GM12865 (cell line): Measurements from ENCODE around the gene CACNA1C.
"Not testable (repeated sequence)": the region's sequence is repeated elsewhere in the genome, so short reads cannot be mapped to it uniquely, and the experiment has no call there.

Source experiments
- DNase-seq: peaks from one replicate; pipeline ENCODE4 v3.0.0; 2010; ENCODE audit warnings: low read depth
- H3K4me3 ChIP-seq: 2 replicates; pipeline ENCODE4 v1.5.1; 2011; ENCODE audit warnings: mild to moderate bottlenecking, low read depth, low read length, control low read depth
- CTCF ChIP-seq: IDR thresholded peaks from 2 replicates; pipeline ENCODE4 v1.5.1; 2011; ENCODE audit warnings: low read length, control low read depth, low read depth, inconsistent platforms; ENCODE audit not compliant: insufficient read depth; ENCODE audit errors: missing control alignments

Gene CACNA1C

GRCh38 chr12:2248087-2248900 lies 195.5 kb downstream of the CACNA1C start:
- no peak for TF ChIP-seq CTCF
- no peak overlapping the region for H3K4me3 ChIP-seq
- DNase-seq = peak; percentile 15

GRCh38 chr12:2248901-2249381 lies 196.2 kb downstream of the CACNA1C start:
- TF ChIP-seq CTCF = no peak
- peak; percentile 93 for DNase-seq
- H3K4me3 ChIP-seq = no peak overlapping the region

- no peak for DNase-seq
- H3K4me3 ChIP-seq = no peak overlapping the region
- no peak for TF ChIP-seq CTCF
Measured at GRCh38 chr12:2250797-2251196, 198.0 kb downstream of the CACNA1C start.

- no peak for TF ChIP-seq CTCF
- no peak for DNase-seq
- H3K4me3 ChIP-seq = no peak overlapping the region
Measured at GRCh38 chr12:2251526-2252209, 198.9 kb downstream of the CACNA1C start.

GRCh38 chr12:2255311-2255710 lies 202.5 kb downstream of the CACNA1C start:
- DNase-seq = no peak
- H3K4me3 ChIP-seq = no peak overlapping the region
- no peak for TF ChIP-seq CTCF

GRCh38 chr12:2255731-2256130 lies 202.9 kb downstream of the CACNA1C start:
- not testable (repeated sequence) for H3K4me3 ChIP-seq
- DNase-seq = peak; percentile 20

- TF ChIP-seq CTCF = no peak
- H3K4me3 ChIP-seq = no peak overlapping the region
- no peak for DNase-seq
Measured at GRCh38 chr12:2256453-2256852, 203.7 kb downstream of the CACNA1C start.
